AG10803 (cell line): ENCODE results near the gene LRRC57.

Source experiments
- DNase-seq: peaks from one replicate; pipeline ENCODE4 v3.0.0; 2010; ENCODE audit warnings: low read depth
- H3K4me3 ChIP-seq: 2 replicates; pipeline ENCODE4 v1.5.1; 2011; ENCODE audit warnings: mild to moderate bottlenecking, low read length, control low read depth
- CTCF ChIP-seq: conservative IDR thresholded peaks from 2 replicates; pipeline ENCODE4 v1.5.1; 2011; ENCODE audit warnings: mild to moderate bottlenecking, low read length, control low read depth, inconsistent platforms

LRRC57 gene

GRCh38 chr15:42490291-42490670 lies 58.3 kb downstream of the LRRC57 start:
- no peak for TF ChIP-seq CTCF
- peak; percentile 4 for DNase-seq
- peak overlapping the region; percentile 98 for H3K4me3 ChIP-seq
